ENCODE data around the gene RASSF8.

GRCh38 chr12:26116829-26117715 lies 158.6 kb downstream of the RASSF8 start:
- no peak for TF ChIP-seq CTCF (IDR thresholded peaks at IDR 0.05)
- no peak for TF ChIP-seq POLR2A (IDR thresholded peaks at IDR 0.05)
